NB4 (cell line): ENCODE data around the gene DAPP1.

Experiments
- CTCF ChIP-seq: IDR thresholded peaks from one replicate; pipeline ENCODE4 v1.5.1; 2012; ENCODE audit warnings: low read depth, low read length
- MYC ChIP-seq: IDR thresholded peaks from 2 replicates; pipeline ENCODE4 v1.6.1; 2011; ENCODE audit warnings: low read depth, low read length
- POLR2A ChIP-seq: IDR thresholded peaks from 2 replicates; pipeline ENCODE4 v1.6.1; 2011; ENCODE audit warnings: mild to moderate bottlenecking; ENCODE audit not compliant: insufficient read length; ENCODE audit errors: extremely low read depth
- TF ChIP-seq, protein P1 (sequence below): IDR thresholded peaks from 2 replicates; pipeline ENCODE4 v1.6.1; 2011; ENCODE audit warnings: low read depth, low read length

GRCh38 chr4:99860521-99860920, 43.9 kb downstream of the DAPP1 start:
- TF ChIP-seq CTCF (no peak), MYC (no peak), POLR2A (no peak)
- TF ChIP-seq, protein P1, sequence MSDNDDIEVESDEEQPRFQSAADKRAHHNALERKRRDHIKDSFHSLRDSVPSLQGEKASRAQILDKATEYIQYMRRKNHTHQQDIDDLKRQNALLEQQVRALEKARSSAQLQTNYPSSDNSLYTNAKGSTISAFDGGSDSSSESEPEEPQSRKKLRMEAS, result no peak
